OCI-LY3 (cell line): ENCODE measurements around the gene SESN3.
"Not testable (repeated sequence)": the region's sequence is repeated elsewhere in the genome, so short reads cannot be mapped to it uniquely, and the experiment has no call there.

ENCODE experiments used
- CTCF ChIP-seq: fragments of 200-600, 300-600 bp; sonication (generic); IDR thresholded peaks from 2 replicates; pipeline ENCODE4 v1.5.1; 2014; ENCODE audit warnings: antibody characterized with exemption, low read length, low read depth
- EZH2phosphoT487 ChIP-seq: fragments of 200-600 bp; shearing (Covaris generic); IDR thresholded peaks from 2 replicates; pipeline ENCODE4 v1.6.1; 2018; ENCODE audit warnings: antibody characterized with exemption, mixed run types, low read depth

- TF ChIP-seq CTCF, EZH2phosphoT487: not testable (repeated sequence)
Observed at GRCh38 chr11:95209535-95209934, 21.5 kb downstream of the SESN3 start.
